Measurements from ENCODE around the gene ZNF442.

DNA sequence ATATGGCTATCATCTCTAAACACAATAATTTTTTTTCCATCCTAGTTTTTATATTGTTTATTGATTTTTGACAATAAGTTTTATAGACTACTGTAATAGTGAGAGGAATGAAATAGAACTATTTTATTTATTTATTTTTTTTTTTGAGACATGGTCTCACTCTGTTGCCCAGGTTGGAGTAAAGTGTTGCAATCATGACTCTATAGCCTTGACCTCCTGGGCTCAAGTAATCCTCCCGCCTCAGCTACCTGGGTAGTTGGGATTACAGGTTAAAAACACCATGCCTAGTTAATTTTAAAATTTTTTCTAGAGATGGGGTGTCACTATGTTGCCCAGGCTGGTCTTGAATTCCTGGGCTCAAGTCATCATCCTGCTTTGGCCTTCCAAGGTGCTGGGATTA lies 8.5 kb upstream of the ZNF442 start:
- TF ChIP-seq EZH2 (IDR thresholded peaks at IDR 0.05; ENCODE audit: insufficient read depth, poor library complexity, severe bottlenecking), result no peak
- TF ChIP-seq EZH2phosphoT487 (IDR thresholded peaks at IDR 0.05; ENCODE audit: insufficient read depth, low read depth), result no peak
